SK-N-SH (cell line): ENCODE data around the gene TELO2. TPM values are rescaled to one million over a fixed set of nuclear protein-coding genes. Genes with fewer than 3 reads are reported as not detected.

Experiments used
- CTCF ChIA-PET: fragments of 300-600, 350-600 bp; formaldehyde crosslinking; extraction: SDS; loops from one replicate; lab custom pipeline; 2021; lab: Yijun Ruan, JAX
- POLR2A ChIA-PET: fragments of 350-600 bp; sonication (Branson Sonifier 250); formaldehyde crosslinking; extraction: SDS; loops from one replicate; lab custom pipeline; 2020; ENCODE audit warnings: antibody characterized with exemption, inconsistent platforms; lab: Yijun Ruan, JAX
- DNase-seq: peaks from one replicate; pipeline ENCODE4 v3.0.0; 2012
- H2AFZ ChIP-seq: fragments of 200-600 bp; sonication (generic); 2 replicates; pipeline ENCODE4 v1.8.1; 2016; ENCODE audit warnings: antibody characterized with exemption, mild to moderate bottlenecking, low read depth
- H3F3A ChIP-seq: fragments of 200-600 bp; sonication (generic); replicated peaks from 2 replicates; pipeline ENCODE3; 2016; ENCODE audit warnings: antibody characterized with exemption, mild to moderate bottlenecking; ENCODE audit not compliant: insufficient read depth
- H3K27ac ChIP-seq, 2 experiments: fragments of 200-500 bp in 1 of 2; fragments of 200-600 bp in 1 of 2; sonication (Bioruptor generic) in 1 of 2; sonication (generic), shearing (Covaris generic) in 1 of 2; 2 replicates each; pipeline versions ENCODE4 v1.5.1 to v1.6.1; 2014 to 2016; ENCODE audit warnings: low read depth in 2 of 2, inconsistent platforms in 1 of 2, low read length in 1 of 2, mild to moderate bottlenecking in 1 of 2, mixed read lengths in 1 of 2
- H3K27me3 ChIP-seq: fragments of 200-600 bp; sonication (generic), shearing (Covaris generic); 2 replicates; pipeline ENCODE4 v1.6.1; 2016; ENCODE audit warnings: mixed run types; ENCODE audit not compliant: insufficient read depth
- H3K36me3 ChIP-seq, 2 experiments: fragments of 200-500 bp in 1 of 2; fragments of 200-600 bp in 1 of 2; sonication (Bioruptor generic) in 1 of 2; sonication (generic) in 1 of 2; replicated peaks in 1 of 2; 2 replicates each; pipeline versions ENCODE3 to v1.5.1; 2014 to 2016; ENCODE audit warnings: low read length in 1 of 2, mild to moderate bottlenecking in 1 of 2; ENCODE audit not compliant: insufficient read depth in 2 of 2, control insufficient read depth in 1 of 2
- H3K4me1 ChIP-seq, 2 experiments: fragments of 200-500 bp in 1 of 2; fragments of 200-600 bp in 1 of 2; sonication (Bioruptor generic) in 1 of 2; sonication (generic), shearing (Covaris generic) in 1 of 2; 2 replicates each; pipeline versions ENCODE4 v1.5.1 to v1.6.1; 2014 to 2016; ENCODE audit warnings: low read depth in 1 of 2, low read length in 1 of 2, mixed run types in 1 of 2; ENCODE audit not compliant: insufficient read depth in 2 of 2, control insufficient read depth in 1 of 2
- H3K4me2 ChIP-seq: fragments of 200-600 bp; sonication (generic), shearing (Covaris generic); 2 replicates; pipeline ENCODE4 v1.6.1; 2017; ENCODE audit warnings: mixed run types
- H3K4me3 ChIP-seq, 2 experiments: fragments of 200-500 bp in 1 of 2; fragments of 200-600 bp in 1 of 2; sonication (Bioruptor generic) in 1 of 2; sonication (generic), shearing (Covaris generic) in 1 of 2; 2 replicates each; pipeline versions ENCODE4 v1.5.1 to v1.8.1; 2014 to 2016; ENCODE audit warnings: low read depth in 2 of 2, inconsistent platforms in 1 of 2, low read length in 1 of 2, mild to moderate bottlenecking in 1 of 2, mixed read lengths in 1 of 2, moderate library complexity in 1 of 2
- H3K79me2 ChIP-seq: fragments of 200-600 bp; sonication (generic); 2 replicates; pipeline ENCODE4 v1.8.1; 2017; ENCODE audit warnings: mild to moderate bottlenecking; ENCODE audit not compliant: insufficient read depth
- H3K9ac ChIP-seq: fragments of 200-600 bp; sonication (generic); 2 replicates; pipeline ENCODE4 v1.6.1; 2017; ENCODE audit warnings: mixed run types
- H3K9me2 ChIP-seq: fragments of 200-600 bp; sonication (generic); 2 replicates; pipeline ENCODE4 v1.6.1; 2017; ENCODE audit warnings: mixed run types
- H3K9me3 ChIP-seq: fragments of 200-600 bp; sonication (generic); 2 replicates; pipeline ENCODE4 v1.6.1; 2017; ENCODE audit warnings: mixed run types, mild to moderate bottlenecking, moderate library complexity
- H4K20me1 ChIP-seq: fragments of 200-600 bp; sonication (generic); 2 replicates; pipeline ENCODE4 v1.6.1; 2017; ENCODE audit warnings: mild to moderate bottlenecking, mixed run types; ENCODE audit not compliant: insufficient read depth
- CHD2 ChIP-seq: fragments of 150-350 bp; IDR thresholded peaks from 2 replicates; pipeline ENCODE4 v1.6.1; 2018; ENCODE audit warnings: low read length; ENCODE audit not compliant: partially characterized antibody
- ELF1 ChIP-seq: IDR thresholded peaks from 2 replicates; pipeline ENCODE4 v1.4.0; 2012
- FOSL2 ChIP-seq: IDR thresholded peaks from 2 replicates; pipeline ENCODE4 v1.4.0; 2012; ENCODE audit warnings: low read depth, mild to moderate bottlenecking, moderate library complexity, borderline replicate concordance
- FOXJ3 ChIP-seq: sonication (generic); formaldehyde crosslinking; IDR thresholded peaks from 2 replicates; pipeline ENCODE4 v1.5.1; 2020; ENCODE audit warnings: mild to moderate bottlenecking, missing genetic modification reagents
- MEF2A ChIP-seq: IDR thresholded peaks from 2 replicates; pipeline ENCODE4 v1.4.0; 2012; ENCODE audit warnings: low read depth, borderline replicate concordance
- NRF1 ChIP-seq: IDR thresholded peaks from 2 replicates; pipeline ENCODE4 v1.6.1; 2012; ENCODE audit warnings: low read depth, mild to moderate bottlenecking, low read length
- RAD21 ChIP-seq: IDR thresholded peaks from 2 replicates; pipeline ENCODE4 v1.6.1; 2012; ENCODE audit warnings: mild to moderate bottlenecking, low read length
- RCOR1 ChIP-seq: fragments of 150-350 bp; IDR thresholded peaks from 2 replicates; pipeline ENCODE4 v1.6.1; 2017; ENCODE audit warnings: antibody characterized with exemption, low read length
- RFX5 ChIP-seq: IDR thresholded peaks from 2 replicates; pipeline ENCODE4 v1.6.1; 2012; ENCODE audit warnings: mild to moderate bottlenecking, improper control_type of control experiment, low read length
- RXRA ChIP-seq: IDR thresholded peaks from 2 replicates; pipeline ENCODE4 v1.4.0; 2012; ENCODE audit warnings: low read depth, mild to moderate bottlenecking, borderline replicate concordance
- TAF1 ChIP-seq: IDR thresholded peaks from 2 replicates; pipeline ENCODE4 v1.6.1; 2012; ENCODE audit warnings: low read depth, mild to moderate bottlenecking, low read length, moderate library complexity, borderline replicate concordance
- TEAD4 ChIP-seq: IDR thresholded peaks from 2 replicates; pipeline ENCODE4 v1.4.0; 2012; ENCODE audit warnings: mild to moderate bottlenecking, borderline replicate concordance; ENCODE audit not compliant: insufficient read depth
- WGBS: methylation state at CpG from one replicate; pipeline ENCODE4 v1.1.6; 2017; ENCODE audit warnings: low lambda C conversion rate; 5-methylcytosine and 5-hydroxymethylcytosine counted together
- polyA plus RNA-seq, 3 experiments: library from polyadenylated mRNA; depleted of rRNA; stranded (reverse); fragments of >200 nt; gene quantifications; 2 replicates each; pipeline ENCODE4 v1.2.3, GENCODE V29; 2012
- TF ChIP-seq, protein P1 (sequence below): fragments of 150-350 bp; IDR thresholded peaks from 2 replicates; pipeline ENCODE4 v1.6.1; 2016; ENCODE audit warnings: mild to moderate bottlenecking, low read depth, low read length
- TF ChIP-seq, protein P2 (sequence below): fragments of 200-600 bp; sonication (generic); IDR thresholded peaks from 2 replicates; pipeline ENCODE4 v1.6.1; 2017; ENCODE audit warnings: antibody characterized with exemption, mild to moderate bottlenecking, moderate library complexity
- TF ChIP-seq, protein P3 (sequence below): IDR thresholded peaks from 2 replicates; pipeline ENCODE4; 2012
- TF ChIP-seq, protein P4 (sequence below): IDR thresholded peaks from 2 replicates; pipeline ENCODE4 v1.4.0; 2012; ENCODE audit warnings: low read depth

The TELO2 gene
- polyA plus RNA-seq, 1 of the 3 experiments (the other 2 are of a cell fraction) = 24.2 TPM

DNA sequence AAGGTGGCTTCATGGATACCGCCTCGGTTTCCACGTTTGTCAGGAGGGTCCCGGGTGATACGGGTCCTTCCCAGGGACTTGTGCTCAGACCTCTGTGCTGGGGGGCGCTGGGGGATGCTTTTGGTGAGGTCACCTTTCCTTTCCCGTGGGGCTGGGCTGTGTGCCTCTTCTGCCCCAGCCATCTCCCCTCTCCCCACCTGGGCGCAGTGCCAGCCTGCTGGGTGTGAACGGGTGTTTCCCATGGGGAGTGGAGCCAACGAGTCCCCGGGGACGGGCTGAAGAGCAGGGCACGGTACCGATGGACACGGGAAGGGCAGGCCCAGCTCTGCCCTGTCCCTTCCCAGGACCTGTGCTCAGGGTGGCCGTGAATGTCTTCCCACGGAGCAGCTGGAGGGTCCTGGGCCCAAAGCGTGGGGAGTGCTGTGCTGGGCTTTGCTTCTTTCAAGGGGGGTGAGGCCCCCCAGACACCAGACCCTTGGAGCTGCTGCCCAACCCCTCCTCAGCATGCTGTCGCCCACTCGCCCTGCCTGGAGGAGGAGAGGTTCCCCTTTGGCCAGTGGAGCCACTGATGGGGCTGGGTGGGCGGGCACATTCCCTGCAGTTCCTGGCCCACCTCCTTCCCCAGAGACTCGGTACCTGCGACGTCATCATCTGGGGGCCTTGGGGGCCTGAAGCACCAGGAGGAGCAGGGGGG lies 15.5 kb downstream of the TELO2 start:
- Histone ChIP-seq H2AFZ (no peak overlapping the region), H3K27ac (no peak overlapping the region), H3K9me3 (no peaks in the 10 kb centered on the region), H3K9ac (no peak overlapping the region), H3K4me2 (no peak overlapping the region), H3K4me1 (no peaks in the 10 kb centered on the region), H3K27me3 (no peaks in the 10 kb centered on the region), H3K9me2 (no peaks in the 10 kb centered on the region), H3K79me2 (no peaks in the 10 kb centered on the region), H3K4me3 (no peak overlapping the region), H3K36me3 (peaks cover 0 to 13% of the 10 kb centered on the region in 2 experiments), H4K20me1 (no peaks in the 10 kb centered on the region), H3F3A (no peaks in the 10 kb centered on the region)
- WGBS = 88% methylated on average over 21 of the region's 24 CpGs
- ChIA-PET POLR2A (no interaction called here), CTCF (no interaction called here)
- TF ChIP-seq, protein P1, sequence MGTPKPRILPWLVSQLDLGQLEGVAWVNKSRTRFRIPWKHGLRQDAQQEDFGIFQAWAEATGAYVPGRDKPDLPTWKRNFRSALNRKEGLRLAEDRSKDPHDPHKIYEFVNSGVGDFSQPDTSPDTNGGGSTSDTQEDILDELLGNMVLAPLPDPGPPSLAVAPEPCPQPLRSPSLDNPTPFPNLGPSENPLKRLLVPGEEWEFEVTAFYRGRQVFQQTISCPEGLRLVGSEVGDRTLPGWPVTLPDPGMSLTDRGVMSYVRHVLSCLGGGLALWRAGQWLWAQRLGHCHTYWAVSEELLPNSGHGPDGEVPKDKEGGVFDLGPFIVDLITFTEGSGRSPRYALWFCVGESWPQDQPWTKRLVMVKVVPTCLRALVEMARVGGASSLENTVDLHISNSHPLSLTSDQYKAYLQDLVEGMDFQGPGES = no peak
- no peak for TF ChIP-seq RCOR1
- TF ChIP-seq RAD21 = no peak
- TF ChIP-seq RFX5 = no peak
- TF ChIP-seq, protein P2, sequence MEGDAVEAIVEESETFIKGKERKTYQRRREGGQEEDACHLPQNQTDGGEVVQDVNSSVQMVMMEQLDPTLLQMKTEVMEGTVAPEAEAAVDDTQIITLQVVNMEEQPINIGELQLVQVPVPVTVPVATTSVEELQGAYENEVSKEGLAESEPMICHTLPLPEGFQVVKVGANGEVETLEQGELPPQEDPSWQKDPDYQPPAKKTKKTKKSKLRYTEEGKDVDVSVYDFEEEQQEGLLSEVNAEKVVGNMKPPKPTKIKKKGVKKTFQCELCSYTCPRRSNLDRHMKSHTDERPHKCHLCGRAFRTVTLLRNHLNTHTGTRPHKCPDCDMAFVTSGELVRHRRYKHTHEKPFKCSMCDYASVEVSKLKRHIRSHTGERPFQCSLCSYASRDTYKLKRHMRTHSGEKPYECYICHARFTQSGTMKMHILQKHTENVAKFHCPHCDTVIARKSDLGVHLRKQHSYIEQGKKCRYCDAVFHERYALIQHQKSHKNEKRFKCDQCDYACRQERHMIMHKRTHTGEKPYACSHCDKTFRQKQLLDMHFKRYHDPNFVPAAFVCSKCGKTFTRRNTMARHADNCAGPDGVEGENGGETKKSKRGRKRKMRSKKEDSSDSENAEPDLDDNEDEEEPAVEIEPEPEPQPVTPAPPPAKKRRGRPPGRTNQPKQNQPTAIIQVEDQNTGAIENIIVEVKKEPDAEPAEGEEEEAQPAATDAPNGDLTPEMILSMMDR = no peak
- no peak for TF ChIP-seq FOXJ3 (CRISPR knock-in tag)
- DNase-seq = no peak

DNA sequence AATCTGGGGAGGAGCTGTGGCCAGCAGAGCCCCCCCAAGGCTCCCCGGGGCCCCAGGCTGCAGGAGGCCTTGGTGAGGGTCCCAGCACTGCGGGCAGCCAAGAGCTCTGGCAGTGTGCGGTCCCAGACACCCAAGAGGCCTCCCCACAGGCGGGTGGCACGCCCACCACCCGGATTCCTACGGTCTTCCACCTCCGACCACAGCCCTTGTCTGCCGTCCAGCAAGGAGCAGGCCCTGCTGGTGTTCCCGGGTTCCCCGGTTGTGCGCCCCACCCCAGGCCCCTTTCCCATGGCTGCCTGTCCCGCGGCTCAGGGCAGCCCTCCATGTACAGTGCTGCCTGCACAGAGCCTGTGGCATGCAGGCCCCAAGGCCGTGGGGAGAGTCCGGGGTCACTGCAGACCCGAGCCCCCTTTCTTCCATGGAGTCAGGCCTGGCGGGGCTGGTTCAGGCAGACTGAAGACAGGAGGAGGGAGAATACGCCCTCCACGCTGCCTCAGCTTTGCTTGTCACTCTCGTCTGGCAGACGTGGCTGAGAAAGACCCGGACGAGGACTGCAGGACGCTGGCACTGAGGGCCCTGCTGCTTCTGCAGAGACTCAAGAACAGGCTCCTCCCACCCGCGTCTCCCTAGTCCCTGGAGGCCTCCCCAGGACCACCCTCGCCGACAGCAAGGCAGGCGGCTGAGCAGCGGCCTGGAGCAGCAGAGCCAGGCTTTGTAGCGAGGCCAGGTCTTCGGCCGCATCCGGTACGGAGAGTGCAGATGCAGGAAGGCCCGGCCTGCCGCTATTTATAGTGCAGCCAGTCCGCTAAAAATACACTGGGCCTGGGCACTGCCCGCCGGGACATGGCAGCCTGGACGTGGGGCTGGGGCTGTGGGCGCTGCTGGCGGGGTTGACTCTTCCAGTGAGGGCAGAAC lies 16.4 kb downstream of the TELO2 start:
- H2AFZ ChIP-seq = no peak overlapping the region
- H3K9me3 ChIP-seq = no peaks in the 10 kb centered on the region
- no peaks in the 10 kb centered on the region for H3K9me2 ChIP-seq
- DNase-seq = no peak
- no peaks in the 10 kb centered on the region for H3K79me2 ChIP-seq
- no peak overlapping the region for H3K4me3 ChIP-seq
- CTCF ChIA-PET = no interaction called here
- no peaks in the 10 kb centered on the region for H3F3A ChIP-seq
- no peaks in the 10 kb centered on the region for H3K4me1 ChIP-seq
- H4K20me1 ChIP-seq = no peaks in the 10 kb centered on the region
- no peaks in the 10 kb centered on the region for H3K27me3 ChIP-seq
- POLR2A ChIA-PET = no interaction called here
- H3K9ac ChIP-seq = no peak overlapping the region
- no peak overlapping the region for H3K27ac ChIP-seq
- WGBS = 92% methylated on average over 24 of the region's 44 CpGs
- H3K4me2 ChIP-seq = no peak overlapping the region
- H3K36me3 ChIP-seq = peaks cover 3 to 13% of the 10 kb centered on the region in 2 experiments
- TF ChIP-seq ELF1 = no peak
- TF ChIP-seq TAF1 = no peak
- no peak for TF ChIP-seq TEAD4
- TF ChIP-seq FOXJ3 (CRISPR knock-in tag) = no peak
- TF ChIP-seq, protein P3, sequence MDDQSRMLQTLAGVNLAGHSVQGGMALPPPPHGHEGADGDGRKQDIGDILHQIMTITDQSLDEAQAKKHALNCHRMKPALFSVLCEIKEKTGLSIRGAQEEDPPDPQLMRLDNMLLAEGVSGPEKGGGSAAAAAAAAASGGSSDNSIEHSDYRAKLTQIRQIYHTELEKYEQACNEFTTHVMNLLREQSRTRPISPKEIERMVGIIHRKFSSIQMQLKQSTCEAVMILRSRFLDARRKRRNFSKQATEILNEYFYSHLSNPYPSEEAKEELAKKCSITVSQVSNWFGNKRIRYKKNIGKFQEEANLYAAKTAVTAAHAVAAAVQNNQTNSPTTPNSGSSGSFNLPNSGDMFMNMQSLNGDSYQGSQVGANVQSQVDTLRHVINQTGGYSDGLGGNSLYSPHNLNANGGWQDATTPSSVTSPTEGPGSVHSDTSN = no peak
- no peak for TF ChIP-seq RCOR1
- TF ChIP-seq RXRA = no peak
- TF ChIP-seq CHD2 = no peak
- TF ChIP-seq, protein P4, sequence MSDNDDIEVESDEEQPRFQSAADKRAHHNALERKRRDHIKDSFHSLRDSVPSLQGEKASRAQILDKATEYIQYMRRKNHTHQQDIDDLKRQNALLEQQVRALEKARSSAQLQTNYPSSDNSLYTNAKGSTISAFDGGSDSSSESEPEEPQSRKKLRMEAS = no peak
- TF ChIP-seq, protein P1 = no peak
- TF ChIP-seq, protein P2 = no peak
- no peak for TF ChIP-seq MEF2A
- no peak for TF ChIP-seq RFX5
- TF ChIP-seq FOSL2 = no peak
- TF ChIP-seq NRF1 = no peak
